ENCODE results near the gene AKAP8.

DNA sequence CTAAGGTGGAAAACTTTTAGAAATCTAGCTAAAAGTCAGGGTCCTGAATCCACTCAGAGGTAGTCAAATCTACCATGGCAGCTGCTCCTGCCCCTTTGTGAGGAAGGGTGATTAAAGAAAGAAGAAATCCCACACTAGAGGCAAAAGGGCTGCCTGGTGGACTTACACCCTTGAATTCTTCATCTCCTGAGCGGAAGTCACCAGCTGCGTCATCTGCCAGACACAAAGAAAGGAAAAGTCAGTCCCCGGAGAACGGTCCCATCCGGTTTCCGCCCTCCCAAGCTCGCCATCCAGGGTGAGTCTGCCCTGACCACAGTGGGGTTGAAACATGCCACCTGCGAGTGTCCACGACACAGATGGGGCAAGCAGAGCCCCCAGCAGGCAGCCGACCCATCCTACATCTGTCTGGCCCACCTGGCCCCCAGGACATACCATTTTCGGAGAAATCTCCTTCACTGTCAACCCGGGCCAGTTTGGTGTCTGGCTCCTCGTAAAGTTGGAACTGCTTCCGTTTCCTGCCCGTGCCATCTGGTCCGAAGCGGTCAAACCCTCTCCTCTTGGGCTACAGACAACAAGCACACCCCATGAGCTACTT lies 7.7 kb downstream of the AKAP8 start:
- TF ChIP-seq, protein P1, sequence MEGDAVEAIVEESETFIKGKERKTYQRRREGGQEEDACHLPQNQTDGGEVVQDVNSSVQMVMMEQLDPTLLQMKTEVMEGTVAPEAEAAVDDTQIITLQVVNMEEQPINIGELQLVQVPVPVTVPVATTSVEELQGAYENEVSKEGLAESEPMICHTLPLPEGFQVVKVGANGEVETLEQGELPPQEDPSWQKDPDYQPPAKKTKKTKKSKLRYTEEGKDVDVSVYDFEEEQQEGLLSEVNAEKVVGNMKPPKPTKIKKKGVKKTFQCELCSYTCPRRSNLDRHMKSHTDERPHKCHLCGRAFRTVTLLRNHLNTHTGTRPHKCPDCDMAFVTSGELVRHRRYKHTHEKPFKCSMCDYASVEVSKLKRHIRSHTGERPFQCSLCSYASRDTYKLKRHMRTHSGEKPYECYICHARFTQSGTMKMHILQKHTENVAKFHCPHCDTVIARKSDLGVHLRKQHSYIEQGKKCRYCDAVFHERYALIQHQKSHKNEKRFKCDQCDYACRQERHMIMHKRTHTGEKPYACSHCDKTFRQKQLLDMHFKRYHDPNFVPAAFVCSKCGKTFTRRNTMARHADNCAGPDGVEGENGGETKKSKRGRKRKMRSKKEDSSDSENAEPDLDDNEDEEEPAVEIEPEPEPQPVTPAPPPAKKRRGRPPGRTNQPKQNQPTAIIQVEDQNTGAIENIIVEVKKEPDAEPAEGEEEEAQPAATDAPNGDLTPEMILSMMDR (IDR thresholded peaks at IDR 0.05 in 8 of 11, conservative IDR thresholded peaks at IDR 0.05 in 3 of 11), result no peak
- no peak for TF ChIP-seq POLR2A (IDR thresholded peaks at IDR 0.05)

Data from spleen (tissue), 7 donors.